DND-41 (cell line): ENCODE results near the gene REV3L.

Source experiments
- ATAC-seq: fragments of 200-7000 bp; cut with Tn5 transposase; 3 replicates; pipeline ENCODE4 v1.9.1; 2021; ENCODE audit warnings: low read depth; ENCODE audit not compliant: insufficient read depth
- DNase-seq: peaks from one replicate; pipeline ENCODE4 v3.0.0-alpha.2; 2020
- H2AFZ ChIP-seq: 2 replicates; pipeline ENCODE4 v1.6.0; 2012; ENCODE audit warnings: low read depth, low read length
- H3K27ac ChIP-seq: 2 replicates; pipeline ENCODE4 v1.5.1; 2012; ENCODE audit warnings: low read length, inconsistent platforms
- H3K27me3 ChIP-seq: fragments of 200-600 bp; sonication (generic); 2 replicates; pipeline ENCODE4 v1.6.0; 2012; ENCODE audit warnings: low read length, mild to moderate bottlenecking, inconsistent platforms; ENCODE audit not compliant: insufficient read depth, poor library complexity
- H3K36me3 ChIP-seq: 2 replicates; pipeline ENCODE4 v1.5.1; 2012; ENCODE audit warnings: low read length, inconsistent platforms; ENCODE audit not compliant: insufficient read depth
- H3K4me1 ChIP-seq: 2 replicates; pipeline ENCODE4 v1.5.1; 2012; ENCODE audit warnings: mild to moderate bottlenecking, low read length; ENCODE audit not compliant: insufficient read depth
- H3K4me2 ChIP-seq: 2 replicates; pipeline ENCODE4 v1.6.0; 2012; ENCODE audit warnings: mild to moderate bottlenecking, moderate library complexity, low read length, inconsistent platforms; ENCODE audit not compliant: insufficient read depth
- H3K4me3 ChIP-seq, 2 experiments: fragments of 200-600 bp in 1 of 2; shearing (Covaris generic) in 1 of 2; 2 replicates each; pipeline ENCODE4 v1.5.1; 2012 to 2016; ENCODE audit warnings: inconsistent platforms in 2 of 2, low read length in 2 of 2, mild to moderate bottlenecking in 2 of 2, low read depth in 1 of 2, moderate library complexity in 1 of 2
- H3K79me2 ChIP-seq: 2 replicates; pipeline ENCODE4 v1.6.0; 2012; ENCODE audit warnings: low read length, inconsistent platforms; ENCODE audit not compliant: insufficient read depth
- H3K9ac ChIP-seq: 2 replicates; pipeline ENCODE4 v1.6.0; 2012; ENCODE audit warnings: low read depth, mild to moderate bottlenecking, inconsistent platforms, low read length, moderate library complexity
- H3K9me3 ChIP-seq: 2 replicates; pipeline ENCODE4 v1.5.1; 2012; ENCODE audit warnings: low read length, moderate library complexity, mild to moderate bottlenecking, inconsistent platforms; ENCODE audit not compliant: insufficient read depth, severe bottlenecking
- H4K20me1 ChIP-seq: 2 replicates; pipeline ENCODE4 v1.6.0; 2012; ENCODE audit warnings: low read length; ENCODE audit not compliant: insufficient read depth
- CTCF ChIP-seq: IDR thresholded peaks from 2 replicates; pipeline ENCODE4 v1.5.1; 2012; ENCODE audit warnings: borderline replicate concordance, low read length, moderate library complexity, mild to moderate bottlenecking; ENCODE audit not compliant: poor library complexity, severe bottlenecking; ENCODE audit errors: extremely low read depth
- EZH2 ChIP-seq: IDR thresholded peaks from 3 replicates; pipeline ENCODE4 v1.6.1; 2012; ENCODE audit warnings: borderline replicate concordance, low read depth, mild to moderate bottlenecking, moderate library complexity, low read length, inconsistent platforms; ENCODE audit not compliant: severe bottlenecking

The REV3L gene

GRCh38 chr6:111337829-111338236, 145.2 kb downstream of the REV3L start:
- Histone ChIP-seq H3K27me3 (no peaks in the 10 kb centered on the region), H3K4me2 (no peak overlapping the region), H3K4me3 (no peak overlapping the region), H3K79me2 (no peaks in the 10 kb centered on the region), H3K9ac (no peak overlapping the region), H3K9me3 (no peaks in the 10 kb centered on the region), H4K20me1 (no peaks in the 10 kb centered on the region), H3K27ac (no peak overlapping the region), H2AFZ (no peak overlapping the region), H3K36me3 (peaks cover 75% of the 10 kb centered on the region), H3K4me1 (no peaks in the 10 kb centered on the region)
- ATAC-seq: no peak
- TF ChIP-seq EZH2 (no peak), CTCF (no peak)
- no peak for DNase-seq

GRCh38 chr6:111329882-111330633, 153.0 kb downstream of the REV3L start:
- Histone ChIP-seq H3K36me3 (peaks cover 86% of the 10 kb centered on the region), H3K27me3 (no peaks in the 10 kb centered on the region), H3K79me2 (no peaks in the 10 kb centered on the region), H2AFZ (no peak overlapping the region), H4K20me1 (no peaks in the 10 kb centered on the region), H3K4me3 (no peak overlapping the region), H3K9ac (no peak overlapping the region), H3K4me2 (no peak overlapping the region), H3K4me1 (no peaks in the 10 kb centered on the region), H3K9me3 (no peaks in the 10 kb centered on the region), H3K27ac (no peak overlapping the region)
- no peak for ATAC-seq
- no peak for DNase-seq
- TF ChIP-seq EZH2 (no peak), CTCF (no peak)

- TF ChIP-seq CTCF (no peak), EZH2 (no peak)
- Histone ChIP-seq H3K27ac (no peak overlapping the region), H3K79me2 (no peaks in the 10 kb centered on the region), H3K9me3 (no peaks in the 10 kb centered on the region), H3K4me1 (no peaks in the 10 kb centered on the region), H4K20me1 (no peaks in the 10 kb centered on the region), H3K4me3 (no peak overlapping the region), H2AFZ (no peak overlapping the region), H3K27me3 (no peaks in the 10 kb centered on the region), H3K9ac (no peak overlapping the region), H3K4me2 (no peak overlapping the region), H3K36me3 (peaks cover 92% of the 10 kb centered on the region)
- DNase-seq (no peak), ATAC-seq (no peak)
These were observed 156.5 kb downstream of the REV3L start for GRCh38 chr6:111326563-111326962.
